IgD-negative memory B cell (primary cell): ENCODE data around the gene MECP2. TPM values are rescaled to one million over a fixed set of nuclear protein-coding genes. Genes with fewer than 3 reads are reported as not detected.

ENCODE experiments used
- H3K27ac Mint-ChIP-seq, 3 donors: one replicate each; pipeline ENCODE4 v1.8.0; 2020 to 2022; ENCODE audit warnings: mild to moderate bottlenecking in 3 of 3, mixed read lengths in 3 of 3, moderate library complexity in 1 of 3
- H3K27me3 Mint-ChIP-seq: one replicate; pipeline ENCODE4 v1.8.0; 2021; ENCODE audit warnings: mixed read lengths
- H3K36me3 Mint-ChIP-seq: one replicate; pipeline ENCODE4 v1.8.0; 2020; ENCODE audit warnings: mild to moderate bottlenecking, mixed read lengths
- H3K4me1 Mint-ChIP-seq, 3 donors: one replicate each; pipeline ENCODE4 v1.8.0; 2020 to 2022; ENCODE audit warnings: mixed read lengths in 3 of 3, mild to moderate bottlenecking in 1 of 3
- H3K4me3 Mint-ChIP-seq, 4 donors: one replicate each; pipeline ENCODE4 v1.8.0; 2020 to 2022; ENCODE audit warnings: mild to moderate bottlenecking in 4 of 4, mixed read lengths in 4 of 4, moderate library complexity in 3 of 4
- H3K9me3 Mint-ChIP-seq, 3 donors: one replicate each; pipeline ENCODE4 v1.8.0; 2020 to 2021; ENCODE audit warnings: mixed read lengths in 3 of 3, mild to moderate bottlenecking in 1 of 3
- polyA plus RNA-seq: library from polyadenylated mRNA; unstranded; fragments of 300-500 nt; fragmentation: Illumina TruSeq; gene quantifications from one replicate; pipeline ENCODE4 v1.2.3, GENCODE V29; 2021

MECP2 gene
- polyA plus RNA-seq, 1 donor from 2014 or later: 20.0 TPM

- H3K4me1 Mint-ChIP-seq: peaks cover 0 to 20% (median 8%) of the 10 kb centered on the region in 3 donors
- peaks cover 3% of the 10 kb centered on the region for H3K36me3 Mint-ChIP-seq
- no peaks in the 10 kb centered on the region for H3K9me3 Mint-ChIP-seq
- peak overlapping the region in 3 of 4 donors; percentile 51 to 93 (median 72) for H3K4me3 Mint-ChIP-seq
- no peaks in the 10 kb centered on the region for H3K27me3 Mint-ChIP-seq
- H3K27ac Mint-ChIP-seq: peak overlapping the region; percentile 83 to 95 (median 88)
Measured at GRCh38 chrX:153974726-153975286, 122.7 kb downstream of the MECP2 start.

- Mint-ChIP-seq H3K9me3 (no peaks in the 10 kb centered on the region), H3K27ac (peak overlapping the region; percentile 83 to 98 (median 95)), H3K36me3 (peaks cover 3% of the 10 kb centered on the region), H3K4me3 (peak overlapping the region; percentile 13 to 93 (median 48)), H3K27me3 (no peaks in the 10 kb centered on the region), H3K4me1 (peaks cover 5 to 23% (median 12%) of the 10 kb centered on the region in 3 donors)
Measured at GRCh38 chrX:153974003-153974725, 123.4 kb downstream of the MECP2 start.

- Mint-ChIP-seq H3K27me3 (no peaks in the 10 kb centered on the region), H3K36me3 (peaks cover 3% of the 10 kb centered on the region), H3K4me1 (peaks cover 7 to 23% (median 12%) of the 10 kb centered on the region in 3 donors), H3K9me3 (no peaks in the 10 kb centered on the region), H3K4me3 (peak overlapping the region; percentile 82 to 98 (median 92)), H3K27ac (peak overlapping the region; percentile 88 to 98 (median 95))
Measured at GRCh38 chrX:153973127-153974002, 124.2 kb downstream of the MECP2 start.

- H3K36me3 Mint-ChIP-seq: peaks cover 3% of the 10 kb centered on the region
- H3K4me3 Mint-ChIP-seq: peak within 1 kb of the TSS; percentile 93 to 100 (median 100)
- no peaks in the 10 kb centered on the region for H3K27me3 Mint-ChIP-seq
- H3K9me3 Mint-ChIP-seq: no peaks in the 10 kb centered on the region
- H3K27ac Mint-ChIP-seq: peak within 1 kb of the TSS; percentile 95 to 100 (median 99)
- peaks cover 15 to 30% (median 20%) of the 10 kb centered on the region in 3 donors for H3K4me1 Mint-ChIP-seq
Measured at GRCh38 chrX:153972368-153973126, 125.0 kb downstream of the MECP2 start, which contains the start of gene TMEM187. TSS of gene TMEM187 (plus strand) at chrX:153972754. CDS start at chrX:153982063, 9,309 bp downstream.

Other genes starting within 250 kb of the MECP2 start
- gene L1CAM, start 211.5 kb downstream of the MECP2 start, polyA plus RNA-seq: 1.8 TPM
- gene AVPR2, start 193.0 kb downstream of the MECP2 start, polyA plus RNA-seq: not detected
- gene ARHGAP4, start 171.5 kb downstream of the MECP2 start, polyA plus RNA-seq: 123 TPM
- 91.4 TPM for gene NAA10, start 162.7 kb downstream of the MECP2 start, polyA plus RNA-seq
- gene RENBP, start 153.1 kb downstream of the MECP2 start, polyA plus RNA-seq: 1.2 TPM
- gene HCFC1, start 125.9 kb downstream of the MECP2 start, polyA plus RNA-seq: 12.2 TPM
- gene TMEM187, start 125.0 kb downstream of the MECP2 start, polyA plus RNA-seq: 7.1 TPM
- gene IRAK1, start 77.8 kb downstream of the MECP2 start, polyA plus RNA-seq: 110 TPM
- not detected for gene OPN1LW, start 46.5 kb upstream of the MECP2 start, polyA plus RNA-seq
- not detected for gene OPN1MW, start 84.9 kb upstream of the MECP2 start, polyA plus RNA-seq
- gene OPN1MW2, start 122.0 kb upstream of the MECP2 start, polyA plus RNA-seq: not detected
- not detected for gene OPN1MW3, start 159.9 kb upstream of the MECP2 start, polyA plus RNA-seq
- not detected for gene TEX28, start 197.4 kb upstream of the MECP2 start, polyA plus RNA-seq
- gene TKTL1, start 198.1 kb upstream of the MECP2 start, polyA plus RNA-seq: 5.5 TPM